ENCODE results near the gene SLC2A6.

DNA sequence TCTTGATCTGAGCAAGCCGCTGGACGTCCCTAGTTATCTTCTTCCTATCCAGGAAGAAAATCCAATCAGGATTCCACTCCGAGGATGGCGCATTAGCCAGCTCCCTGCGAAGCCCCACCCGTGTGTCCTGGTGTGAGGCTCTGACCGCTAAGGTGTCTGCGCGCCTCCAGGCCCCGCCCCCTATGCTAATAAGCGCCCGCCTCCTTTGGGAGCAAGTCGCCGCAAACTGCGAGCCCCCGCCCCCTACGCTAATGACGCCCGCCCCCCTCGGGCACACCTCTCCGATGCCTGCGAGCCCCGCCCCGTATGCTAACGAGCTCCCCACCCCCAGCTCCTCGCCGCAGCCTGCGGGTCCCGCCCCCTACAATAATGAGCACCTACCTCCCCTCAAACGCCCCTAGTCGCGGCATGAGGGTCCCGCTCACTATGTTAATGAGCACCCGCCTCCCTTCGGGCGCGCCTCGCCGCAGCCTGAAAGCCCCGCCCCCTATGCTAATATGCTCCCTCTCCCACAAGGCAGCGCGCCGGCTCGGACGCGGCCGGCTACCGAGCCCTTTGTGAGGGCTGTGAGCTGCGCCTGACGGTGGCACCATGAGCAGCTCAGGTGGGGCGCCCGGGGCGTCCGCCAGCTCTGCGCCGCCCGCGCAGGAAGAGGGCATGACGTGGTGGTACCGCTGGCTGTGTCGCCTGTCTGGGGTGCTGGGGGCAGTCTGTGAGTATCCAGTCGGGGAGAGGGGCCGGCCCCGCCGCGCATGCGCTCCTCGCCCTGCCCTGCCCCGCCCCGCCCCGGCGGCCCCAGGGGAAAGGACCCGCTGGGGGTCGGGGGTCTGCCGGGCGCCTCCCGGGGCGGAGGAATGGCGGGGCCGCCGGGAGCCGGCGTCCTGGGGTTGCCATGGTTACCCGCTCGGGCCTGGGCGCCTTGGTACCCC, 19.2 kb downstream of the SLC2A6 start, which contains the start of gene CACFD1:
- TF ChIP-seq, protein P1, sequence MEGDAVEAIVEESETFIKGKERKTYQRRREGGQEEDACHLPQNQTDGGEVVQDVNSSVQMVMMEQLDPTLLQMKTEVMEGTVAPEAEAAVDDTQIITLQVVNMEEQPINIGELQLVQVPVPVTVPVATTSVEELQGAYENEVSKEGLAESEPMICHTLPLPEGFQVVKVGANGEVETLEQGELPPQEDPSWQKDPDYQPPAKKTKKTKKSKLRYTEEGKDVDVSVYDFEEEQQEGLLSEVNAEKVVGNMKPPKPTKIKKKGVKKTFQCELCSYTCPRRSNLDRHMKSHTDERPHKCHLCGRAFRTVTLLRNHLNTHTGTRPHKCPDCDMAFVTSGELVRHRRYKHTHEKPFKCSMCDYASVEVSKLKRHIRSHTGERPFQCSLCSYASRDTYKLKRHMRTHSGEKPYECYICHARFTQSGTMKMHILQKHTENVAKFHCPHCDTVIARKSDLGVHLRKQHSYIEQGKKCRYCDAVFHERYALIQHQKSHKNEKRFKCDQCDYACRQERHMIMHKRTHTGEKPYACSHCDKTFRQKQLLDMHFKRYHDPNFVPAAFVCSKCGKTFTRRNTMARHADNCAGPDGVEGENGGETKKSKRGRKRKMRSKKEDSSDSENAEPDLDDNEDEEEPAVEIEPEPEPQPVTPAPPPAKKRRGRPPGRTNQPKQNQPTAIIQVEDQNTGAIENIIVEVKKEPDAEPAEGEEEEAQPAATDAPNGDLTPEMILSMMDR (IDR thresholded peaks at IDR 0.05; ENCODE audit: low read length) = no peak
- no peak for TF ChIP-seq EZH2 (IDR thresholded peaks at IDR 0.05; ENCODE audit: borderline replicate concordance, low read length)

Data from OCI-LY1 (cell line).